HG02973 (cell line): ENCODE measurements around the gene GUSB.

Source experiments
- ATAC-seq: cut with Tn5 transposase; IDR thresholded peaks from one replicate; pipeline ENCODE4 v1.9.1; 2021; ENCODE audit warnings: moderate library complexity; ENCODE audit not compliant: unreplicated experiment

The GUSB gene

GRCh38 chr7:65931685-65932084, 50.3 kb downstream of the GUSB start:
- ATAC-seq = no peak

- ATAC-seq = no peak
These were observed 54.2 kb downstream of the GUSB start for GRCh38 chr7:65927489-65928448.

DNA sequence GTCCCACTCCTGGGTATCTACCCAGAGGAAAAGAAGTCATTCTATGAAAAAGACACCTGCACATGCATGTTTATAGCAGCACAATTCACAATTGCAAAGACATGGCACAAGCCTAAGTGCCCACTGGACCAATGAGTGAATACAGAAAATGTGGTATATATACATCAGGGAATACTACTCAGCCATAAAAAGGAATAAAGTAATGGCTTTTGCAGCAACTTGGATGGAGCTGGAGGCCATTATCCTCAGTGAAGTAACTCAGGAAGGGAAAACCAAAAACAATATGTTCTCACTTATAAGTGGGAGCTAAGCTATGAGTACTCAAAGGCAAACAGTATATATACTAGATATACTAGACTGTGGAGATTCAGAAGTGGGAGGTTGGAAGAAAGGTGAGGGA, 55.4 kb downstream of the GUSB start:
- no peak for ATAC-seq

DNA sequence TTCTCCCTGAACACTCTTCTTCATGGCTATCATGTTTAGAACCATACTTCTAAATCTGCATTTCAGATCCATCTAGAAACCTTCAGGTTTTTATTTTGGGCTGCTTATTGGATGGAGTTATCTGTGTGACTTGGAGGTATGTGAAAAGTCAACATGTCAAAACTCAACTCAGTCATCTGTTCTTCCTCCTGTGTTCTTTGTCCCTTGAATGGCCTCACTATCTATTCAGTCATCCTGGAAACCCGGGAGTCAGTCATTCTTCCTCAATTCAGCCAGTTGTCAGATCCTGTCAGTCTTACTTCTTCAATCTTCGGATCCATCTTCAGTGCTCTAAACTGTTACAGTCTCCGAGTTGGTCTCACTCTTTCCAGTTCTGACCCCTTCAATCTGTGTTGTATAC, 57.0 kb downstream of the GUSB start:
- ATAC-seq = no peak

DNA sequence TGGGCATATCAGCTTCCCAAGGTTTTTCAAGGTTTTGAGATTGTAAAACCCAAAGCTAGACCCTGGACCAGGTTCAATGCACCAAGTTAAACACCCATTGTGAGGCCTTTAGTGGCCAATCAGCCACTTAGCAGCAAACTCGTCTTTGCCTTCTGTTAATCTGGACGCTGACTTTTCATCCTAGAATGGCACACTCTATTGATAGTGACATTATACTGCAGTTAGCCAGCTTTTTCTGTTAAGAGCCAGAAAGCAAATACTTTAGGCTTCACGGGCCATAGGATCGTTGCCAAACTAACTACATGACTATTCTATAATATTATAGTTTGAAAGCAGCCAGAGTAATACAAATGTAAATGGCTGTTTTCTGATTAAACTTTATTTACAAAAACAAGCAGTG, 57.8 kb downstream of the GUSB start:
- ATAC-seq = no peak

DNA sequence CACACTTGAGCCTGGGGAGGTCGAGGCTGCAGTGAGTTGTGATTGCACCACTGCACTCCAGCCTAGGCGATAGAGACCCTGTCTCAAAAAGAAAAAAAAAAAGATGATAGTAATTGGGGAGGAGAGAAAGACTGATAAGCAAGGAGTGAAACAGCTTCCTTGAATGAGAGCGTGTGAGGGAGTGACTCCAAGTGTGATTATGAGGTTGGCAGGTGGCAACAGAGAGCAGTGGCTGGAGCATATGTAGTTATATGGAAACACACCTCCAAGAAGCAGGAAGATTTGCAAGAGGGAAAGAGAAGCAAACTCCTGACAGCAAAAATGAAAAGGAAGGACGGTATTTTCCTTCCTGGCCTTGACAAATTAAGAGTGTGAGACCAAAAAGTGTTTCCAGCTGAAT, 58.7 kb downstream of the GUSB start:
- ATAC-seq = no peak

GRCh38 chr7:65915921-65916657, 65.9 kb downstream of the GUSB start:
- no peak for ATAC-seq

- no peak for ATAC-seq
These were observed 69.8 kb downstream of the GUSB start for GRCh38 chr7:65912237-65912636.
